Right lobe of liver (tissue), 4 donors: ENCODE measurements around the gene SLC35F4.

Experiments
- CTCF ChIP-seq, 4 donors: fragments of 200-600 bp in 3 of 4; fragments of 450-650 bp in 1 of 4; IDR thresholded peaks; one replicate each; pipeline versions ENCODE4 v1.5.1 to v1.8.0; 2016 to 2022; ENCODE audit warnings: antibody characterized with exemption in 4 of 4, mild to moderate bottlenecking in 2 of 4
- POLR2A ChIP-seq: fragments of 450-650 bp; IDR thresholded peaks from one replicate; pipeline ENCODE4 v1.6.1; 2017; ENCODE audit warnings: antibody characterized with exemption, mild to moderate bottlenecking
- donor health status: DM: no; HTN: no; CAD: no.
- donor health status: DM: no; HTN: no; CAD: no.
- donor health status: DM: no; HTN: yes; CAD: no.

GRCh38 chr14:57652769-57653168, 213.1 kb downstream of the SLC35F4 start:
- no peak for TF ChIP-seq CTCF (IDR thresholded peaks at IDR 0.05)
- no peak for TF ChIP-seq POLR2A
